IMR-90 (cell line): ENCODE data around the gene MTUS2. TPM values are rescaled to one million over a fixed set of nuclear protein-coding genes. Genes with fewer than 3 reads are reported as not detected.

Source experiments
- ATAC-seq: fragments of 200-7000 bp; cut with Tn5 transposase; 2 replicates; pipeline ENCODE4 v1.9.1; 2020; ENCODE audit warnings: low read depth, mild to moderate bottlenecking, moderate library complexity
- BruUV-seq: library from RNA; stranded (reverse); fragments of 400-500 nt; replicated peaks from 2 replicates; lab custom pipeline; 2021; lab: Mats Ljungman, UMichigan
- CTCF ChIA-PET: fragments of 300-600 bp; formaldehyde crosslinking; extraction: SDS; loops from one replicate; lab custom pipeline; 2021; ENCODE audit warnings: antibody characterized with exemption; lab: Yijun Ruan, JAX
- POLR2A ChIA-PET: fragments of 300-600 bp; sonication (Branson Sonifier 250); formaldehyde crosslinking; loops from one replicate; lab custom pipeline; 2022; ENCODE audit warnings: antibody characterized with exemption; ENCODE audit not compliant: unreplicated experiment; lab: Charles Lee
- DNase-seq: peaks from one replicate; pipeline ENCODE4 v3.0.0; 2013
- H2AFZ ChIP-seq: replicated peaks from 2 replicates; pipeline ENCODE3; 2013; ENCODE audit warnings: low read length, mild to moderate bottlenecking; ENCODE audit not compliant: poor library complexity
- H2AK5ac ChIP-seq: 2 replicates; pipeline ENCODE4 v1.6.1; 2013; ENCODE audit warnings: low read depth, low read length, inconsistent platforms
- H2AK9ac ChIP-seq: replicated peaks from 2 replicates; pipeline ENCODE3; 2013; ENCODE audit warnings: mild to moderate bottlenecking, low read depth, low read length, moderate library complexity; ENCODE audit not compliant: poor library complexity
- H2BK120ac ChIP-seq: 2 replicates; pipeline ENCODE4 v1.6.1; 2013; ENCODE audit warnings: low read depth, low read length, inconsistent platforms
- H2BK15ac ChIP-seq: 3 replicates; pipeline ENCODE4 v1.6.1; 2013; ENCODE audit warnings: low read depth, low read length, inconsistent platforms
- H2BK20ac ChIP-seq: 2 replicates; pipeline ENCODE4 v1.6.1; 2013; ENCODE audit warnings: low read depth, mild to moderate bottlenecking, inconsistent platforms, low read length, moderate library complexity
- H2BK5ac ChIP-seq: 2 replicates; pipeline ENCODE4 v1.6.1; 2013; ENCODE audit warnings: mild to moderate bottlenecking, low read depth, low read length, inconsistent platforms; ENCODE audit not compliant: poor library complexity, severe bottlenecking
- H3K14ac ChIP-seq: replicated peaks from 2 replicates; pipeline ENCODE4 v1.6.1; 2013; ENCODE audit warnings: low read depth, low read length, inconsistent platforms
- H3K18ac ChIP-seq: 2 replicates; pipeline ENCODE4 v1.6.1; 2013; ENCODE audit warnings: low read depth, low read length, control low read depth
- H3K23ac ChIP-seq: 2 replicates; pipeline ENCODE4 v1.6.1; 2013; ENCODE audit warnings: low read depth, low read length, inconsistent platforms
- H3K27ac ChIP-seq: 2 replicates; pipeline ENCODE4 v1.5.1; 2013; ENCODE audit warnings: mild to moderate bottlenecking, control low read depth, low read length; ENCODE audit not compliant: insufficient read depth
- H3K27me3 ChIP-seq: 2 replicates; pipeline ENCODE4 v1.6.1; 2013; ENCODE audit warnings: low read length; ENCODE audit not compliant: control insufficient read depth, insufficient read depth
- H3K36me3 ChIP-seq: 2 replicates; pipeline ENCODE4 v1.6.1; 2013; ENCODE audit warnings: low read length, mixed read lengths; ENCODE audit not compliant: control insufficient read depth, insufficient read depth
- H3K4ac ChIP-seq: 2 replicates; pipeline ENCODE4 v1.6.1; 2013; ENCODE audit warnings: low read depth, low read length, inconsistent platforms
- H3K4me1 ChIP-seq: 2 replicates; pipeline ENCODE4 v1.6.1; 2013; ENCODE audit warnings: low read length, mixed read lengths; ENCODE audit not compliant: control insufficient read depth, insufficient read depth
- H3K4me2 ChIP-seq: 2 replicates; pipeline ENCODE4 v1.6.1; 2013; ENCODE audit warnings: low read depth, mild to moderate bottlenecking, control low read depth, low read length, moderate library complexity
- H3K4me3 ChIP-seq: 2 replicates; pipeline ENCODE4 v1.5.1; 2013; ENCODE audit warnings: low read depth, mild to moderate bottlenecking, control low read depth, low read length, moderate library complexity; ENCODE audit not compliant: insufficient read depth
- H3K56ac ChIP-seq: 2 replicates; pipeline ENCODE4 v1.6.1; 2013; ENCODE audit warnings: low read length, inconsistent platforms; ENCODE audit not compliant: insufficient read depth; ENCODE audit errors: extremely low read depth
- H3K79me1 ChIP-seq, 2 experiments: 2 replicates each; pipeline ENCODE4 v1.6.1; 2013; ENCODE audit warnings: low read length in 2 of 2, inconsistent platforms in 1 of 2, low read depth in 1 of 2
- H3K9ac ChIP-seq: 2 replicates; pipeline ENCODE4 v1.6.1; 2013; ENCODE audit warnings: low read depth, low read length, control low read depth
- H3K9me1 ChIP-seq: 2 replicates; pipeline ENCODE4 v1.6.1; 2013; ENCODE audit warnings: low read length, inconsistent platforms; ENCODE audit not compliant: insufficient read depth
- H3K9me3 ChIP-seq: 2 replicates; pipeline ENCODE4 v1.6.1; 2013; ENCODE audit warnings: low read length; ENCODE audit not compliant: control insufficient read depth, insufficient read depth
- H4K20me1 ChIP-seq: 2 replicates; pipeline ENCODE4 v1.6.1; 2013; ENCODE audit warnings: low read length, inconsistent platforms; ENCODE audit not compliant: insufficient read depth
- H4K5ac ChIP-seq: 2 replicates; pipeline ENCODE4 v1.6.1; 2013; ENCODE audit warnings: mild to moderate bottlenecking, low read depth, low read length, control low read depth
- H4K8ac ChIP-seq, 2 experiments: 2 replicates each; pipeline ENCODE4 v1.6.1; 2013; ENCODE audit warnings: low read depth in 2 of 2, low read length in 2 of 2, control low read depth in 1 of 2, inconsistent platforms in 1 of 2
- H4K91ac ChIP-seq: 2 replicates; pipeline ENCODE4 v1.6.1; 2013; ENCODE audit warnings: low read depth, low read length, inconsistent platforms; ENCODE audit not compliant: insufficient read depth
- BHLHE40 ChIP-seq: fragments of 150-350 bp; IDR thresholded peaks from 2 replicates; pipeline ENCODE4 v1.6.1; 2016; ENCODE audit warnings: mild to moderate bottlenecking, low read depth, low read length
- CTCF ChIP-seq: conservative IDR thresholded peaks from 2 replicates; pipeline ENCODE4 v1.5.1; 2012; ENCODE audit warnings: mild to moderate bottlenecking, low read depth, low read length, improper control_type of control experiment
- ELK1 ChIP-seq: fragments of 150-350 bp; IDR thresholded peaks from 2 replicates; pipeline ENCODE4 v1.6.1; 2016; ENCODE audit warnings: low read depth, mild to moderate bottlenecking, low read length, moderate library complexity, borderline replicate concordance
- MAFK ChIP-seq: IDR thresholded peaks from 2 replicates; pipeline ENCODE4 v1.6.1; 2012; ENCODE audit warnings: low read depth, low read length, improper control_type of control experiment
- MXI1 ChIP-seq: IDR thresholded peaks from 2 replicates; pipeline ENCODE4 v1.6.1; 2012; ENCODE audit warnings: low read depth, mild to moderate bottlenecking, low read length, moderate library complexity, borderline replicate concordance
- NFE2L2 ChIP-seq: fragments of 150-350 bp; IDR thresholded peaks from 2 replicates; pipeline ENCODE4 v1.6.1; 2016; ENCODE audit warnings: low read depth, mild to moderate bottlenecking, low read length
- RAD21 ChIP-seq: IDR thresholded peaks from 2 replicates; pipeline ENCODE4 v1.6.1; 2012; ENCODE audit warnings: low read length, improper control_type of control experiment
- RCOR1 ChIP-seq: IDR thresholded peaks from 2 replicates; pipeline ENCODE4 v1.6.1; 2012; ENCODE audit warnings: mild to moderate bottlenecking, low read length, improper control_type of control experiment; ENCODE audit not compliant: insufficient replicate concordance
- RFX5 ChIP-seq: IDR thresholded peaks from 2 replicates; pipeline ENCODE4 v1.8.0; 2012; ENCODE audit warnings: low read depth, mild to moderate bottlenecking, low read length, moderate library complexity
- WGBS, 2 experiments: methylation state at CpG; one replicate each; pipeline versions ENCODE4 v1.1.5 to v1.1.7; 2013; ENCODE audit warnings: missing lambda C conversion rate in 2 of 2; ENCODE audit not compliant: insufficient read length in 1 of 2; ENCODE audit errors: extremely low coverage in 2 of 2; 5-methylcytosine and 5-hydroxymethylcytosine counted together
- dilution Hi-C: fragments of 300-500 bp; cut with HindIII; formaldehyde crosslinking; loops from one replicate; pipeline ENCODE4 v1.14.3; 2018; ENCODE audit warnings: low sequenced_read_pairs; ENCODE audit not compliant: unreplicated experiment
- in situ Hi-C: fragments of 300-500 bp; cut with MboI; formaldehyde crosslinking; loops from 3 replicates; pipeline ENCODE4 v1.14.3; 2019; ENCODE audit warnings: low sequenced_read_pairs, inconsistent platforms, mixed read lengths
- intact Hi-C: fragments of 100-400 bp; cut with micrococcal nuclease; formaldehyde crosslinking; loops from 2 replicates; pipeline ENCODE4 v1.10.0; 2022
- polyA plus RNA-seq, 3 experiments: library from polyadenylated mRNA; depleted of rRNA; stranded (reverse); fragments of >200 nt; gene quantifications; 2 replicates each; pipeline ENCODE4 v1.2.3, GENCODE V29; 2012; ENCODE audit warnings: low replicate concordance in 1 of 3
- total RNA-seq: library from RNA; depleted of rRNA; stranded (reverse); fragments of >200 nt; gene quantifications from 2 replicates; pipeline ENCODE4 v1.2.3, GENCODE V29; 2012

MTUS2 gene
- total and polyA plus RNA-seq, 2 of the 4 experiments (the other 2 are of a cell fraction), result under 0.01 to 0.02 TPM

GRCh38 chr13:29165840-29166239, 345.7 kb downstream of the MTUS2 start:
- H3K9me1 ChIP-seq, result no peaks in the 10 kb centered on the region
- TF ChIP-seq NFE2L2 (no peak), MAFK (no peak), RFX5 (no peak), MXI1 (no peak), RCOR1 (no peak), BHLHE40 (no peak), CTCF (no peak), RAD21 (no peak), ELK1 (no peak)
- H3K4ac ChIP-seq, result no peak overlapping the region
- H3K79me1 ChIP-seq, result no peaks in the 10 kb centered on the region
- peaks cover 18% of the 10 kb centered on the region for H3K9me3 ChIP-seq
- ChIA-PET POLR2A (no interaction called here), CTCF (interaction anchor here (0.6 kb wide), 1 partner anchor 54 kb away, joined by 3 read pairs; no protein-coding TSS in a partner anchor)
- no peak overlapping the region for H2BK15ac ChIP-seq
- no peaks in the 10 kb centered on the region for H4K20me1 ChIP-seq
- no peak overlapping the region for H3K56ac ChIP-seq
- no CpG with 5 or more reads among the region's 2 CpGs for WGBS, 2 experiments
- H2AK5ac ChIP-seq, result no peak overlapping the region
- H4K8ac ChIP-seq, result no peak overlapping the region
- no peak for ATAC-seq
- no peaks in the 10 kb centered on the region for H3K36me3 ChIP-seq
- no peaks in the 10 kb centered on the region for H3K4me1 ChIP-seq
- no peak overlapping the region for H2AFZ ChIP-seq
- intact Hi-C loops (no loop called here), in situ Hi-C loops (no loop called here), dilution Hi-C loops (no loop called here)
- H3K27me3 ChIP-seq, result no peaks in the 10 kb centered on the region
- no peak overlapping the region for H3K4me2 ChIP-seq
- H3K4me3 ChIP-seq, result no peak overlapping the region
- no peak overlapping the region for H3K9ac ChIP-seq
- H2BK20ac ChIP-seq, result no peak overlapping the region
- no peak overlapping the region for H2BK5ac ChIP-seq
- H3K18ac ChIP-seq, result no peak overlapping the region
- H2AK9ac ChIP-seq, result no peak overlapping the region
- no peak overlapping the region for H3K14ac ChIP-seq
- H2BK120ac ChIP-seq, result no peak overlapping the region
- H4K91ac ChIP-seq, result no peak overlapping the region
- no peak for DNase-seq
- H3K23ac ChIP-seq, result no peak overlapping the region
- BruUV-seq, result no TSS peak
- H4K5ac ChIP-seq, result no peak overlapping the region
- no peak overlapping the region for H3K27ac ChIP-seq
